ENCODE results near the gene KIFC3. TPM values are rescaled to one million over a fixed set of nuclear protein-coding genes. Genes with fewer than 3 reads are reported as not detected.
A peak's percentile ranks its signal among the peaks of the same experiment; 100 is the strongest.

The KIFC3 gene
- total and polyA plus RNA-seq, 2 of the 13 experiments (the other 11 are each of a cell fraction or from before 2014, with no cell fraction given): 42.1 to 45.3 TPM

DNA sequence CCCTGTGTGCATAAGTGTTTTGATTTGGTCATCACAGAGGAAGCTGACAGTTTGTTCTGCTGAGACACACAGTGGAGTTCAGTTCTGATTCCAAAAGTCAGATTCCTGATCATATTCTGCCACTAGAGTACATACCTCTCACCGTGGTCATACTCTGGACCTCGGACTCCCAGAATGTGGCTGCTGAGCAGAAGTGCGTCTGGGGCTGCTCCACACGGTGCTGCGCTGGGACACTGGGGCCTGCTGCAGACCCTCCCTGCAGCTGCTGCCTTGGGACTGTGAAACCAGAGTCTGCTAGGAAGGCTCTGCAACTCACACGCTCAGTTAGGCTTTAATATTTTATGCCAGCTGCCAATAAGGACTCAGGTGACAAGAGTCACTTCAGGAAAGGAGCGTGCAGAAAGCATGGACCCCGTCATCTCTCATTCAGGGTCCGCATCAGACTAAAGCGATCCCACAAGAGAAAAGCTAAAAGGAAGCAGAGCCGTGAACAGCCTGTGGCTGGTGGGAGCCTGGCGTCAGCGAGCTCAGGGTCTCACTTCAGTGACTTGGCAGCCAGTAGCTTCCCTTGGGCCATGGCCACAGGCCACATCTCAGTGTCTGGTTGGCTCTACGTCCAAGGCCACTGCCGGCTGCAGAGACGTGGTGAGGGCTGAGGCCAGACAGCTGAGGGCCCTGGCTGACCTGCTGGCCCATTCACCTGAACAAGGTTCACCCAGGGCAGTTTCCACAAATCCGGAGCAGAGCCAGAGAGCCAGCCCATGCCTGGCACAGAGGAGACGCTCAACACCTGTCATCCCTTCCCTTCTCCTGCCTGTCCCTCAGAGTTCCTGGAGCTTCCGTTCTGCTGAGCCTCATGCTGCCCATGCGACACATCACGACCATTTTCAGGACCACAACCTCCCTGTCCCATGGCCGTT is 24.7 kb upstream of the KIFC3 start (continued):
- TF ChIP-seq, protein P1, sequence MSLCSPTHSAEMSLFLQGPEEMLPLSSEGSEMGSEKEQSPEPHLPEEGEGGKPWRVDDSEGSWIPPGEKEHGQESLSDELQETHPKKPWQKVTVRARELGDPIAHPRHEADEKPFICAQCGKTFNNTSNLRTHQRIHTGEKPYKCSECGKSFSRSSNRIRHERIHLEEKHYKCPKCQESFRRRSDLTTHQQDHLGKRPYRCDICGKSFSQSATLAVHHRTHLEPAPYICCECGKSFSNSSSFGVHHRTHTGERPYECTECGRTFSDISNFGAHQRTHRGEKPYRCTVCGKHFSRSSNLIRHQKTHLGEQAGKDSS (CRISPR knock-in tag; IDR thresholded peaks at IDR 0.05; ENCODE audit: borderline replicate concordance, low read depth): peak; percentile 92
- TF ChIP-seq ZFP91 (CRISPR knock-in tag; IDR thresholded peaks at IDR 0.05; ENCODE audit: borderline replicate concordance) (peak; percentile 86), ZNF136 (CRISPR knock-in tag; IDR thresholded peaks at IDR 0.05; ENCODE audit: low read depth) (peak; percentile 57; the same call in 1 of the 2 replicates), ZNF207 (IDR thresholded peaks at IDR 0.05; ENCODE audit: borderline replicate concordance) (no peak), ZC3H4 (CRISPR knock-in tag; IDR thresholded peaks at IDR 0.05; ENCODE audit: borderline replicate concordance) (no peak), ZMAT3 (CRISPR knock-in tag; conservative IDR thresholded peaks at IDR 0.05) (peak; percentile 85), ZNF543 (CRISPR knock-in tag; IDR thresholded peaks at IDR 0.05) (peak; percentile 72; the same call in 1 of the 2 replicates), KLF13 (CRISPR knock-in tag; IDR thresholded peaks at IDR 0.05) (no peak), ZFP37 (CRISPR knock-in tag; IDR thresholded peaks at IDR 0.05; ENCODE audit: borderline replicate concordance) (peak; percentile 87; the same call in 1 of the 2 replicates), ZNF513 (CRISPR knock-in tag; conservative IDR thresholded peaks at IDR 0.05) (no peak), NFATC3 (CRISPR knock-in tag; IDR thresholded peaks at IDR 0.05) (no peak), ARNT2 (CRISPR knock-in tag; IDR thresholded peaks at IDR 0.05; ENCODE audit: low read depth) (peak; percentile 83; the same call in 1 of the 2 replicates)
- TF ChIP-seq, protein P2, sequence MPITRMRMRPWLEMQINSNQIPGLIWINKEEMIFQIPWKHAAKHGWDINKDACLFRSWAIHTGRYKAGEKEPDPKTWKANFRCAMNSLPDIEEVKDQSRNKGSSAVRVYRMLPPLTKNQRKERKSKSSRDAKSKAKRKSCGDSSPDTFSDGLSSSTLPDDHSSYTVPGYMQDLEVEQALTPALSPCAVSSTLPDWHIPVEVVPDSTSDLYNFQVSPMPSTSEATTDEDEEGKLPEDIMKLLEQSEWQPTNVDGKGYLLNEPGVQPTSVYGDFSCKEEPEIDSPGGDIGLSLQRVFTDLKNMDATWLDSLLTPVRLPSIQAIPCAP (CRISPR knock-in tag; IDR thresholded peaks at IDR 0.05; ENCODE audit: low read depth): 0 out of 2 replicates have a peak, but pooled peaks have one; percentile 43
- TF ChIP-seq, protein P3, sequence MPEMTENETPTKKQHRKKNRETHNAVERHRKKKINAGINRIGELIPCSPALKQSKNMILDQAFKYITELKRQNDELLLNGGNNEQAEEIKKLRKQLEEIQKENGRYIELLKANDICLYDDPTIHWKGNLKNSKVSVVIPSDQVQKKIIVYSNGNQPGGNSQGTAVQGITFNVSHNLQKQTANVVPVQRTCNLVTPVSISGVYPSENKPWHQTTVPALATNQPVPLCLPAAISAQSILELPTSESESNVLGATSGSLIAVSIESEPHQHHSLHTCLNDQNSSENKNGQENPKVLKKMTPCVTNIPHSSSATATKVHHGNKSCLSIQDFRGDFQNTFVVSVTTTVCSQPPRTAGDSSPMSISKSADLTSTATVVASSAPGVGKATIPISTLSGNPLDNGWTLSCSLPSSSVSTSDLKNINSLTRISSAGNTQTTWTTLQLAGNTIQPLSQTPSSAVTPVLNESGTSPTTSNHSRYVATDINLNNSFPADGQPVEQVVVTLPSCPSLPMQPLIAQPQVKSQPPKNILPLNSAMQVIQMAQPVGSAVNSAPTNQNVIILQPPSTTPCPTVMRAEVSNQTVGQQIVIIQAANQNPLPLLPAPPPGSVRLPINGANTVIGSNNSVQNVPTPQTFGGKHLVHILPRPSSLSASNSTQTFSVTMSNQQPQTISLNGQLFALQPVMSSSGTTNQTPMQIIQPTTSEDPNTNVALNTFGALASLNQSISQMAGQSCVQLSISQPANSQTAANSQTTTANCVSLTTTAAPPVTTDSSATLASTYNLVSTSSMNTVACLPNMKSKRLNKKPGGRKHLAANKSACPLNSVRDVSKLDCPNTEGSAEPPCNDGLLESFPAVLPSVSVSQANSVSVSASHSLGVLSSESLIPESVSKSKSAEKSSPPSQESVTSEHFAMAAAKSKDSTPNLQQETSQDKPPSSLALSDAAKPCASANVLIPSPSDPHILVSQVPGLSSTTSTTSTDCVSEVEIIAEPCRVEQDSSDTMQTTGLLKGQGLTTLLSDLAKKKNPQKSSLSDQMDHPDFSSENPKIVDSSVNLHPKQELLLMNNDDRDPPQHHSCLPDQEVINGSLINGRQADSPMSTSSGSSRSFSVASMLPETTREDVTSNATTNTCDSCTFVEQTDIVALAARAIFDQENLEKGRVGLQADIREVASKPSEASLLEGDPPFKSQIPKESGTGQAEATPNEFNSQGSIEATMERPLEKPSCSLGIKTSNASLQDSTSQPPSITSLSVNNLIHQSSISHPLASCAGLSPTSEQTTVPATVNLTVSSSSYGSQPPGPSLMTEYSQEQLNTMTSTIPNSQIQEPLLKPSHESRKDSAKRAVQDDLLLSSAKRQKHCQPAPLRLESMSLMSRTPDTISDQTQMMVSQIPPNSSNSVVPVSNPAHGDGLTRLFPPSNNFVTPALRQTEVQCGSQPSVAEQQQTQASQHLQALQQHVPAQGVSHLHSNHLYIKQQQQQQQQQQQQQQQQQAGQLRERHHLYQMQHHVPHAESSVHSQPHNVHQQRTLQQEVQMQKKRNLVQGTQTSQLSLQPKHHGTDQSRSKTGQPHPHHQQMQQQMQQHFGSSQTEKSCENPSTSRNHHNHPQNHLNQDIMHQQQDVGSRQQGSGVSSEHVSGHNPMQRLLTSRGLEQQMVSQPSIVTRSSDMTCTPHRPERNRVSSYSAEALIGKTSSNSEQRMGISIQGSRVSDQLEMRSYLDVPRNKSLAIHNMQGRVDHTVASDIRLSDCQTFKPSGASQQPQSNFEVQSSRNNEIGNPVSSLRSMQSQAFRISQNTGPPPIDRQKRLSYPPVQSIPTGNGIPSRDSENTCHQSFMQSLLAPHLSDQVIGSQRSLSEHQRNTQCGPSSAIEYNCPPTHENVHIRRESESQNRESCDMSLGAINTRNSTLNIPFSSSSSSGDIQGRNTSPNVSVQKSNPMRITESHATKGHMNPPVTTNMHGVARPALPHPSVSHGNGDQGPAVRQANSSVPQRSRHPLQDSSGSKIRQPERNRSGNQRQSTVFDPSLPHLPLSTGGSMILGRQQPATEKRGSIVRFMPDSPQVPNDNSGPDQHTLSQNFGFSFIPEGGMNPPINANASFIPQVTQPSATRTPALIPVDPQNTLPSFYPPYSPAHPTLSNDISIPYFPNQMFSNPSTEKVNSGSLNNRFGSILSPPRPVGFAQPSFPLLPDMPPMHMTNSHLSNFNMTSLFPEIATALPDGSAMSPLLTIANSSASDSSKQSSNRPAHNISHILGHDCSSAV (CRISPR knock-in tag; IDR thresholded peaks at IDR 0.05; ENCODE audit: borderline replicate concordance): no peak

Measured in HepG2 (cell line).